GM12873 (cell line): ENCODE measurements around the gene SCGB3A1.

Experiments used
- CTCF ChIP-seq: IDR thresholded peaks from 2 replicates; pipeline ENCODE4 v1.5.1; 2012; ENCODE audit warnings: low read depth, mild to moderate bottlenecking, moderate library complexity, low read length, control low read depth; ENCODE audit not compliant: insufficient read depth; ENCODE audit errors: missing control alignments

Gene SCGB3A1

GRCh38 chr5:180598316-180598701 is 7.0 kb upstream of the SCGB3A1 start:
- no peak for TF ChIP-seq CTCF

- TF ChIP-seq CTCF: no peak
Measured at GRCh38 chr5:180596668-180597231, 5.5 kb upstream of the SCGB3A1 start.

GRCh38 chr5:180596115-180596667 is 4.9 kb upstream of the SCGB3A1 start:
- TF ChIP-seq CTCF: no peak

- TF ChIP-seq CTCF: no peak
Measured at GRCh38 chr5:180595381-180596114, 4.2 kb upstream of the SCGB3A1 start.

- no peak for TF ChIP-seq CTCF
Measured at GRCh38 chr5:180595046-180595379, 3.7 kb upstream of the SCGB3A1 start.

- TF ChIP-seq CTCF: no peak
Measured at GRCh38 chr5:180594311-180595045, 3.2 kb upstream of the SCGB3A1 start.

GRCh38 chr5:180593446-180594206 is 2.3 kb upstream of the SCGB3A1 start:
- no peak for TF ChIP-seq CTCF
